ENCODE measurements around the gene TMEM30A. TPM values are rescaled to one million over a fixed set of nuclear protein-coding genes. Genes with fewer than 3 reads are reported as not detected.

The TMEM30A gene
- total RNA-seq, 2 experiments from 2014 or later = 39.7 to 39.9 TPM

GRCh38 chr6:75308250-75308988, 23.8 kb upstream of the TMEM30A start:
- no peak for ATAC-seq
- Mint-ChIP-seq H3K4me1 (ENCODE audit: low read depth) (no peaks in the 10 kb centered on the region), H3K4me3 (no peak overlapping the region), H3K27ac (no peak overlapping the region), H3K36me3 (ENCODE audit: low read depth) (no peaks in the 10 kb centered on the region), H3K9me3 (no peaks in the 10 kb centered on the region), H3K27me3 (peaks cover 10% of the 10 kb centered on the region)
- ChIA-PET CTCF (interaction anchor here (1.5 kb wide), 1 partner anchor 11 kb away, joined by 4 read pairs; no protein-coding TSS in a partner anchor), POLR2A (interaction anchor here (0.5 kb wide), 1 partner anchor 253 kb away, joined by 3 read pairs; no protein-coding TSS in a partner anchor)
- intact Hi-C loops (cut with micrococcal nuclease) = no loop called here
- no peak for TF ChIP-seq CTCF (IDR thresholded peaks at IDR 0.05)
- no peak for DNase-seq

- H3K4me1 Mint-ChIP-seq (ENCODE audit: low read depth) = no peaks in the 10 kb centered on the region
- ATAC-seq (no peak), DNase-seq (no peak)
- no peak overlapping the region for H3K4me3 Mint-ChIP-seq
- no peaks in the 10 kb centered on the region for H3K36me3 Mint-ChIP-seq (ENCODE audit: low read depth)
- H3K27ac Mint-ChIP-seq = no peak overlapping the region
- intact Hi-C loops (cut with micrococcal nuclease) = no loop called here
- CTCF ChIA-PET = interaction anchor here (1.5 kb wide), 1 partner anchor 10 kb away, joined by 4 read pairs; no protein-coding TSS in a partner anchor
- no peaks in the 10 kb centered on the region for H3K9me3 Mint-ChIP-seq
- TF ChIP-seq CTCF (IDR thresholded peaks at IDR 0.05) = no peak
- H3K27me3 Mint-ChIP-seq = peaks cover 4% of the 10 kb centered on the region
- POLR2A ChIA-PET = no interaction called here
These were observed 22.9 kb upstream of the TMEM30A start for GRCh38 chr6:75307364-75308004.

- ATAC-seq = no peak
- Mint-ChIP-seq H3K9me3 (no peaks in the 10 kb centered on the region), H3K4me1 (ENCODE audit: low read depth) (no peaks in the 10 kb centered on the region), H3K27ac (no peak overlapping the region), H3K36me3 (ENCODE audit: low read depth) (no peaks in the 10 kb centered on the region), H3K27me3 (peaks cover 3% of the 10 kb centered on the region), H3K4me3 (no peak overlapping the region)
- CTCF ChIA-PET = interaction anchor here (1.7 kb wide), 1 partner anchor 240 kb away, joined by 4 read pairs; no protein-coding TSS in a partner anchor
- POLR2A ChIA-PET = no interaction called here
- TF ChIP-seq CTCF (IDR thresholded peaks at IDR 0.05) = no peak
- intact Hi-C loops (cut with micrococcal nuclease) = no loop called here
- DNase-seq = no peak
These were observed 21.5 kb upstream of the TMEM30A start for GRCh38 chr6:75306064-75306463.

- Mint-ChIP-seq H3K9me3 (no peaks in the 10 kb centered on the region), H3K27me3 (peaks cover 3% of the 10 kb centered on the region), H3K36me3 (ENCODE audit: low read depth) (no peaks in the 10 kb centered on the region), H3K4me3 (no peak overlapping the region), H3K27ac (no peak overlapping the region), H3K4me1 (ENCODE audit: low read depth) (no peaks in the 10 kb centered on the region)
- ATAC-seq (no peak), DNase-seq (no peak)
- intact Hi-C loops (cut with micrococcal nuclease) = no loop called here
- POLR2A ChIA-PET = no interaction called here
- CTCF ChIA-PET = interaction anchor here (0.9 to 2.3 kb wide), 8 partner anchors 8 to 241 kb away, joined by 3 to 10 read pairs (median 4); no protein-coding TSS in a partner anchor
- no peak for TF ChIP-seq CTCF (IDR thresholded peaks at IDR 0.05)
These were observed 21.0 kb upstream of the TMEM30A start for GRCh38 chr6:75305573-75305972.

- no peak overlapping the region for H3K4me3 Mint-ChIP-seq
- DNase-seq (no peak), ATAC-seq (no peak)
- intact Hi-C loops (cut with micrococcal nuclease) = loop anchor here (2.0 kb wide), 1 partner anchor 225 kb away; no protein-coding TSS in a partner anchor
- H3K36me3 Mint-ChIP-seq (ENCODE audit: low read depth) = no peaks in the 10 kb centered on the region
- TF ChIP-seq CTCF (IDR thresholded peaks at IDR 0.05) = no peak
- no peak overlapping the region for H3K27ac Mint-ChIP-seq
- H3K27me3 Mint-ChIP-seq = peaks cover 3% of the 10 kb centered on the region
- ChIA-PET POLR2A (no interaction called here), CTCF (interaction anchor here (1.1 to 1.5 kb wide), 3 partner anchors 10 to 32 kb away, joined by 3 to 5 read pairs (median 3); no protein-coding TSS in a partner anchor)
- no peaks in the 10 kb centered on the region for H3K9me3 Mint-ChIP-seq
- H3K4me1 Mint-ChIP-seq (ENCODE audit: low read depth) = no peaks in the 10 kb centered on the region
These were observed 17.7 kb upstream of the TMEM30A start for GRCh38 chr6:75302280-75302679.

Data from activated CD8-positive, alpha-beta T cell treated with anti-CD3 and anti-CD28 coated beads for 36 hours (primary cell).